ENCODE results near the gene RNGTT.

GRCh38 chr6:88566746-88567534 is 396.5 kb downstream of the RNGTT start:
- TF ChIP-seq EZH2 (IDR thresholded peaks at IDR 0.05; ENCODE audit: low read depth) (no peak), CTCF (conservative IDR thresholded peaks at IDR 0.05) (no peak)
